Activated CD8-positive, alpha-beta T cell treated with anti-CD3 and anti-CD28 coated beads for 36 hours (primary cell): ENCODE data around the gene PPP1R12A. TPM values are rescaled to one million over a fixed set of nuclear protein-coding genes. Genes with fewer than 3 reads are reported as not detected.

Experiments
- ATAC-seq: fragments of 200-7000 bp; cut with Tn5 transposase; one replicate; pipeline ENCODE4 v1.10.0; 2021; ENCODE audit warnings: mild to moderate bottlenecking, moderate library complexity
- CTCF ChIA-PET: fragments of 350-600 bp; sonication (Branson Sonifier 250); formaldehyde crosslinking; loops from one replicate; lab custom pipeline; 2021; ENCODE audit warnings: antibody characterized with exemption; lab: Charles Lee
- POLR2A ChIA-PET: fragments of 350-600 bp; sonication (Branson Sonifier 250); formaldehyde crosslinking; loops from one replicate; lab custom pipeline; 2021; ENCODE audit warnings: antibody characterized with exemption; lab: Charles Lee
- DNase-seq: peaks from one replicate; pipeline ENCODE4 v3.0.0-alpha.2; 2020
- H3K27ac Mint-ChIP-seq: one replicate; pipeline ENCODE4 v1.8.0; 2021; ENCODE audit warnings: mild to moderate bottlenecking, mixed read lengths
- H3K27me3 Mint-ChIP-seq: one replicate; pipeline ENCODE4 v1.8.0; 2021; ENCODE audit warnings: mixed read lengths
- H3K36me3 Mint-ChIP-seq: one replicate; pipeline ENCODE4 v1.8.0; 2021; ENCODE audit warnings: low read depth, mixed read lengths
- H3K4me1 Mint-ChIP-seq: one replicate; pipeline ENCODE4 v1.8.0; 2021; ENCODE audit warnings: low read depth, mixed read lengths
- H3K4me3 Mint-ChIP-seq: one replicate; pipeline ENCODE4 v1.8.0; 2021; ENCODE audit warnings: mild to moderate bottlenecking, moderate library complexity, mixed read lengths
- H3K9me3 Mint-ChIP-seq: one replicate; pipeline ENCODE4 v1.8.0; 2021; ENCODE audit warnings: mixed read lengths
- intact Hi-C: fragments of 100-400 bp; cut with micrococcal nuclease; formaldehyde crosslinking; loops from one replicate; pipeline ENCODE4 v1.10.0; 2022
- total RNA-seq, 2 experiments: library from RNA; stranded (reverse); gene quantifications; one replicate each; pipeline ENCODE4 v1.2.3, GENCODE V29; 2021
- TF ChIP-seq, protein P1 (sequence below): fragments of 200-600 bp; IDR thresholded peaks from one replicate; pipeline ENCODE4 v1.8.0; 2022; ENCODE audit warnings: antibody characterized with exemption, mild to moderate bottlenecking

Gene PPP1R12A
- total RNA-seq, 2 experiments from 2014 or later = 56.6 to 57.8 TPM

- DNase-seq = no peak
- TF ChIP-seq, protein P1, sequence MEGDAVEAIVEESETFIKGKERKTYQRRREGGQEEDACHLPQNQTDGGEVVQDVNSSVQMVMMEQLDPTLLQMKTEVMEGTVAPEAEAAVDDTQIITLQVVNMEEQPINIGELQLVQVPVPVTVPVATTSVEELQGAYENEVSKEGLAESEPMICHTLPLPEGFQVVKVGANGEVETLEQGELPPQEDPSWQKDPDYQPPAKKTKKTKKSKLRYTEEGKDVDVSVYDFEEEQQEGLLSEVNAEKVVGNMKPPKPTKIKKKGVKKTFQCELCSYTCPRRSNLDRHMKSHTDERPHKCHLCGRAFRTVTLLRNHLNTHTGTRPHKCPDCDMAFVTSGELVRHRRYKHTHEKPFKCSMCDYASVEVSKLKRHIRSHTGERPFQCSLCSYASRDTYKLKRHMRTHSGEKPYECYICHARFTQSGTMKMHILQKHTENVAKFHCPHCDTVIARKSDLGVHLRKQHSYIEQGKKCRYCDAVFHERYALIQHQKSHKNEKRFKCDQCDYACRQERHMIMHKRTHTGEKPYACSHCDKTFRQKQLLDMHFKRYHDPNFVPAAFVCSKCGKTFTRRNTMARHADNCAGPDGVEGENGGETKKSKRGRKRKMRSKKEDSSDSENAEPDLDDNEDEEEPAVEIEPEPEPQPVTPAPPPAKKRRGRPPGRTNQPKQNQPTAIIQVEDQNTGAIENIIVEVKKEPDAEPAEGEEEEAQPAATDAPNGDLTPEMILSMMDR = no peak
- CTCF ChIA-PET = no interaction called here
- no peak for ATAC-seq
- Mint-ChIP-seq H3K27me3 (no peaks in the 10 kb centered on the region), H3K4me1 (peaks cover 14% of the 10 kb centered on the region), H3K9me3 (no peaks in the 10 kb centered on the region), H3K27ac (no peak overlapping the region), H3K36me3 (peaks cover 5% of the 10 kb centered on the region), H3K4me3 (no peak overlapping the region)
- POLR2A ChIA-PET = no interaction called here
- intact Hi-C loops = loop anchor here (10.0 kb wide), 1 partner anchor 246 kb away; no protein-coding TSS in a partner anchor
Measured at GRCh38 chr12:79938843-79939242, 3.9 kb upstream of the PPP1R12A start.

DNA sequence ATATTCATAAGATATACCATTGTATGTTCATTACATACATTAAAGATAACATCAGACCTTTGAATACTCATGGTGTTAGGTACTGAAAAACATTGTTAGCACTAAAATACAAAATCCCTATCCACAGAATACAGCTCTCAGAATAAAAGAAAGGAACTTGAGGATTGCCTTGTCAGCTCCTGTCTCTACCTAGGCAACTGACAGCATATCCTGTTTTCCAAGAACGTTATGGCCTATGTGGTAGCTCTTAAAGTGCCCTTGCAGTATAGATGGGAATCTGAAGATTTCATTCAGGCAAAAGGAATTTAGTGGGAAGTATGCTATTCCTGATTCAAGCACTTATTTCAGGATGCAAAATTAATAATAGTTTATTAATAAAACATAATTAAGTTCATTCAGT is 1.8 kb upstream of the PPP1R12A start:
- no peaks in the 10 kb centered on the region for H3K27me3 Mint-ChIP-seq
- TF ChIP-seq, protein P1 = no peak
- POLR2A ChIA-PET = no interaction called here

DNA sequence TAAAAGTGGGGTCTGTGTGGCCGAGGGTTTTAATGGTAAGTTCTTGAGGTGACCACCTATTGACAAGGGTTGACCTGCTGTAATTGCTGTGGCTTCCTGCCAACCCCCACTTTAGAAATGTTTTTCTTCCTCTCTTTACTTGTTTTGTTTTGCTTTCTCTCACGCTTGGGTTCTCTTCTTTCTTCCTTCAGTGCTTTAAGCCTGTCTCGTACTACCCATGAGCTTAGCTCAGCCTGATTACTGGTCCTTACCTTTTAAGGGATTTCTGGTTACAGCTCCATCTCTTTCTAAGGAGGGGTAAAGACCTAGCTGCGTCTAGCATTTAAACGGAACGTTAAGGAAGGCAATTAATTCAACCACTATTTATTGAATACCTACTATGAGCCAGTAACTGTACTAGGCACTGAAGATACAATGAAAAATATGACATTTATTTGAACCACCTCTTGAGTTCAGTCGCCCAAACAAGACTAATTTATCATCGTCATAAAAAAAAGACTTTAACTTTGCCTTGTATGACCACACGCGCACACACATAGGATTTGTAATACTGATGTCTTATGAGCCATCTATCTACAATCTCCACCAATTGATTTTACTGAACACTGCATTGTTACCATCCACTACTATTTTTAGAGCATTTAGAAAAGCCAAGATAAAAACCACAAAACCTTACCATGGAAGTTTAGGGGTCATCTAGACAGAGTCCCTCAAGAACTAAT is 888 bp upstream of the PPP1R12A start:
- POLR2A ChIA-PET = interaction anchor here (0.7 kb wide), 2 partner anchors 30 to 226 kb away, joined by 4 read pairs; no protein-coding TSS in a partner anchor
- H3K4me3 Mint-ChIP-seq = peak overlapping the region; percentile 100

More for the DNA sequence above, 1.8 kb upstream of the PPP1R12A start:
- no peaks in the 10 kb centered on the region for H3K9me3 Mint-ChIP-seq
- H3K4me3 Mint-ChIP-seq = peak overlapping the region; percentile 100
- CTCF ChIA-PET = no interaction called here
- peaks cover 6% of the 10 kb centered on the region for H3K36me3 Mint-ChIP-seq
- ATAC-seq (no peak), DNase-seq (no peak)
- H3K27ac Mint-ChIP-seq = no peak overlapping the region
- intact Hi-C loops = loop anchor here (10.0 kb wide), 1 partner anchor 248 kb away; no protein-coding TSS in a partner anchor
- H3K4me1 Mint-ChIP-seq = peaks cover 26% of the 10 kb centered on the region

GRCh38 chr12:79934281-79935020 is 446 bp downstream of the PPP1R12A start:
- no peaks in the 10 kb centered on the region for H3K27me3 Mint-ChIP-seq
- ATAC-seq (peak; percentile 40), DNase-seq (peak; percentile 69)
- no peaks in the 10 kb centered on the region for H3K9me3 Mint-ChIP-seq
- H3K36me3 Mint-ChIP-seq = peaks cover 6% of the 10 kb centered on the region
- H3K27ac Mint-ChIP-seq = peak overlapping the region; percentile 99
- intact Hi-C loops = loop anchor here (5.0 to 10.0 kb wide), 2 partner anchors 47 to 250 kb away; no protein-coding TSS in a partner anchor
- TF ChIP-seq, protein P1 = no peak
- peaks cover 38% of the 10 kb centered on the region for H3K4me1 Mint-ChIP-seq
- POLR2A ChIA-PET = interaction anchor here (0.6 to 1.3 kb wide), 5 partner anchors 14 to 171 kb away, joined by 3 to 4 read pairs (median 3); no protein-coding TSS in a partner anchor
- peak overlapping the region; percentile 100 for H3K4me3 Mint-ChIP-seq
- CTCF ChIA-PET = interaction anchor here (0.7 to 1.4 kb wide), 4 partner anchors 9 to 336 kb away, joined by 3 to 4 read pairs (median 4); no protein-coding TSS in a partner anchor

More for the DNA sequence above, 888 bp upstream of the PPP1R12A start:
- Mint-ChIP-seq H3K36me3 (peaks cover 6% of the 10 kb centered on the region), H3K27me3 (no peaks in the 10 kb centered on the region), H3K9me3 (no peaks in the 10 kb centered on the region), H3K27ac (peak overlapping the region; percentile 99), H3K4me1 (peaks cover 30% of the 10 kb centered on the region)
- intact Hi-C loops = loop anchor here (10.0 kb wide), 1 partner anchor 249 kb away; no protein-coding TSS in a partner anchor
- no peak for DNase-seq
- CTCF ChIA-PET = interaction anchor here (1.4 kb wide), 1 partner anchor 48 kb away, joined by 4 read pairs; no protein-coding TSS in a partner anchor
- ATAC-seq = no peak
- TF ChIP-seq, protein P1 = no peak
